ENCODE measurements around the gene PLEKHA3.

- TF ChIP-seq POLR2A (IDR thresholded peaks at IDR 0.05) (no peak), CTCF (IDR thresholded peaks at IDR 0.05) (no peak), POLR2AphosphoS5 (IDR thresholded peaks at IDR 0.05) (no peak)
These were observed 4.2 kb downstream of the PLEKHA3 start for GRCh38 chr2:178484245-178485041.
